Body of pancreas (tissue), 4 donors: ENCODE results near the gene CACNG5. TPM values are rescaled to one million over a fixed set of nuclear protein-coding genes. Genes with fewer than 3 reads are reported as not detected.
A peak's percentile ranks its signal among the peaks of the same experiment; 100 is the strongest.

Experiments used
- ATAC-seq: fragments of 150-250 bp; one replicate; pipeline ENCODE4 v1.9.1; 2016
- DNase-seq, 4 donors: peaks; one replicate each; pipeline ENCODE4 v3.0.0-alpha.2; 2019
- H3K27ac ChIP-seq, 4 donors: fragments of 200-600 bp; sonication (generic); 1 replicate in 3 of 4; 2 replicates in 1 of 4; pipeline versions ENCODE4 v1.5.1 to v1.6.1; 2016 to 2019; ENCODE audit warnings: mild to moderate bottlenecking in 1 of 4, mixed read lengths in 1 of 4, moderate library complexity in 1 of 4
- H3K27me3 ChIP-seq, 2 donors: fragments of 200-600 bp; sonication (generic); one replicate each; pipeline ENCODE4 v1.6.0; 2016; ENCODE audit warnings: mild to moderate bottlenecking in 1 of 2
- H3K36me3 ChIP-seq, 2 donors: fragments of 200-600 bp; sonication (generic); replicated peaks in 1 of 2; 2 replicates each; pipeline ENCODE4 v1.5.1; 2016; ENCODE audit warnings: low read depth in 2 of 2; ENCODE audit not compliant: insufficient read depth in 1 of 2
- H3K4me1 ChIP-seq: fragments of 200-600 bp; sonication (generic); one replicate; pipeline ENCODE4 v1.6.0; 2016
- H3K4me3 ChIP-seq, 2 donors: fragments of 200-600 bp; sonication (generic); 1 replicate in 1 of 2; 2 replicates in 1 of 2; pipeline ENCODE4 v1.5.1; 2016 to 2019
- H3K9me3 ChIP-seq, 3 donors: fragments of 200-600 bp; sonication (generic); 1 replicate in 2 of 3; 2 replicates in 1 of 3; pipeline ENCODE4 v1.5.1; 2016
- CTCF ChIP-seq, 7 experiments: fragments of 450-650 bp in 4 of 7; fragments of 200-600 bp in 3 of 7; sonication (generic) in 3 of 7; IDR thresholded peaks; one replicate each; pipeline ENCODE4 v1.5.1; 2016 to 2019; ENCODE audit warnings: antibody characterized with exemption in 7 of 7
- POLR2A ChIP-seq, 3 donors: fragments of 450-650 bp; IDR thresholded peaks; one replicate each; pipeline ENCODE4 v1.6.1; 2016; ENCODE audit warnings: antibody characterized with exemption in 3 of 3, mild to moderate bottlenecking in 2 of 3
- WGBS, 2 donors: methylation state at CpG; one replicate each; pipeline ENCODE4 v1.1.5; 2017; 5-methylcytosine and 5-hydroxymethylcytosine counted together
- intact Hi-C: fragments of 100-400 bp; cut with DNase I; formaldehyde crosslinking; loops from one replicate; pipeline ENCODE4 v1.15.1; 2023
- total RNA-seq, 2 donors: library from RNA; depleted of rRNA; stranded (reverse); fragments of >200 nt; gene quantifications; one replicate each; pipeline ENCODE4 v1.1.0, GENCODE V29; 2016

Gene CACNG5
- total RNA-seq, 2 donors from 2014 or later: 0.52 TPM; not detected in 1

DNA sequence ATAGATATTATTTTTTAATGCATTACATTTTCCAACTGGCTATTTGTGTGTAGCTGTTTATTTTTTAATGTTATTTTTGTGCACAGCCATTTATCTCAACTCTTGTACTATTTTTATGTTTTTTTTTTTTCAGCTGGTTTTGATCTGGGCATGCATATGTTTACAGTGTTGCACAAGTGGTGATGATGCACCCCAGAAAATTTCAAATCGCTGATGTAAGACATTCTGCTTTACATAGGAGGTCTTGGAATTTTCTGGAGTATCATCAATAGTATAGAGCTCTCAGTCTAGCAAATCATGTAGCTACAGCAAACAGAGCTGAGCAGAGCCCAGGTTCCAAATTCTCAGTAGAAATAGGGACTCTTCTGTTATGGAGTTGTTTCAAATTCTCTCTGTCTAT is 30.2 kb downstream of the CACNG5 start:
- intact Hi-C loops: no loop called here
- no peak for TF ChIP-seq CTCF (IDR thresholded peaks at IDR 0.05)
- no peak for TF ChIP-seq POLR2A (IDR thresholded peaks at IDR 0.05)
- 67 to 85% methylated on average over 1 of the region's 1 CpG for whole genome bisulfite sequencing, 2 donors

GRCh38 chr17:66873962-66874361 is 39.0 kb downstream of the CACNG5 start:
- Histone ChIP-seq H3K27me3 (no peaks in the 10 kb centered on the region), H3K4me3 (no peak overlapping the region), H3K36me3 (no peaks in the 10 kb centered on the region), H3K4me1 (no peaks in the 10 kb centered on the region), H3K9me3 (no peaks in the 10 kb centered on the region), H3K27ac (no peak overlapping the region)
- 75 to 83% methylated on average over 2 of the region's 2 CpGs for WGBS, 2 donors
- DNase-seq (no peak), ATAC-seq (no peak)
- TF ChIP-seq POLR2A (IDR thresholded peaks at IDR 0.05) (no peak), CTCF (IDR thresholded peaks at IDR 0.05) (no peak)
- intact Hi-C loops: no loop called here

More for the DNA sequence above, 30.2 kb downstream of the CACNG5 start:
- H3K4me1 ChIP-seq: no peaks in the 10 kb centered on the region
- ATAC-seq (no peak), DNase-seq (no peak)
- H3K9me3 ChIP-seq: peaks cover 0 to 8% (median 0%) of the 10 kb centered on the region in 3 donors
- no peaks in the 10 kb centered on the region for H3K27me3 ChIP-seq
- no peak overlapping the region for H3K4me3 ChIP-seq
- H3K27ac ChIP-seq: no peak overlapping the region
- H3K36me3 ChIP-seq: no peaks in the 10 kb centered on the region

- TF ChIP-seq CTCF (IDR thresholded peaks at IDR 0.05) (no peak), POLR2A (IDR thresholded peaks at IDR 0.05) (no peak)
- Histone ChIP-seq H3K4me1 (no peaks in the 10 kb centered on the region), H3K36me3 (no peaks in the 10 kb centered on the region), H3K4me3 (no peak overlapping the region), H3K27me3 (no peaks in the 10 kb centered on the region), H3K9me3 (no peaks in the 10 kb centered on the region), H3K27ac (no peak overlapping the region)
- intact Hi-C loops: no loop called here
- DNase-seq (no peak), ATAC-seq (no peak)
- 93 to 96% methylated on average over 12 to 16 of the region's 16 CpGs for WGBS, 2 donors
Measured at GRCh38 chr17:66884931-66885330, 50.0 kb downstream of the CACNG5 start.

- H3K36me3 ChIP-seq: no peaks in the 10 kb centered on the region
- no peak for TF ChIP-seq POLR2A (IDR thresholded peaks at IDR 0.05)
- no peak for TF ChIP-seq CTCF (IDR thresholded peaks at IDR 0.05)
- H3K27ac ChIP-seq: no peak overlapping the region
- no peaks in the 10 kb centered on the region for H3K4me1 ChIP-seq
- intact Hi-C loops: no loop called here
- ATAC-seq (no peak), DNase-seq (peak in 2 of 4 donors; percentile 36 to 45)
- H3K9me3 ChIP-seq: no peaks in the 10 kb centered on the region
- 30 to 35% methylated on average over 3 to 4 of the region's 4 CpGs for WGBS, 2 donors
- H3K27me3 ChIP-seq: no peaks in the 10 kb centered on the region
- H3K4me3 ChIP-seq: no peak overlapping the region
Measured at GRCh38 chr17:66885417-66885816, 50.5 kb downstream of the CACNG5 start.

DNA sequence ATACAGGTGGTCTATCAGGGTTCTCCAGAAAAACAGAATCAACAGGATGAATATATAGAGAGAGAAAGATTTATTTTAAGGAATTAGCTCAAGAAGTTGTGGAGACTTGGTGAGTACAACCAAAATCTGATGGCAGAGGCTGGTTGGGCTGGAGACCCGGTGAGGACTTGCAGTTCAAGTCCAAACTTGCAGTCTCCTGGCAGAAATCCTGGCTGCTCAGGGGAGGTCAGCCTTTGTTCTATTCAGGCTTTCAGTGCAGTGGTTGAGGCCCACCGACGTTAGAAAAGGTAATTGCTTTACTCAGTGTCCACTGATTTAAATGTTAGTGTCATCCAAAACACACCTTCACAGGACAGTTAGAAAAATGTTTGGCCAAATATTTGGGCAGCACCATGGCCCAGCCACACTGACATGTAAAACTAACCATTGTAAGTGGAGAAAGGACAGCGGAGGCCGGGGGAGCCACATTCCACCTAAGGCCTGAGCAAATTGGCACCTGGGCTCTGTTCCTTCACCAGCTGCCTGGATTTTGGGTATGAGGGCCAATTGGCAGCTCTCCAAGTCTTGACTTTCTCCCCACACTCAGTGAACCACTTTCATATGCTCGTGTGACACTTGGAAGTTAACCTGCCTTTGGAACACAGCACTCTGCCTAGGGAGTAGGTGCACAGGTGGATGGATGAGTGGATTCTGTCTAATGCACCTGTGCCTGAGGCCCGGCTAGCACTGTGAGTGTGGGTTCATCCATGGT is 54.7 kb downstream of the CACNG5 start:
- intact Hi-C loops: no loop called here
- Histone ChIP-seq H3K9me3 (no peaks in the 10 kb centered on the region), H3K27ac (no peak overlapping the region), H3K36me3 (no peaks in the 10 kb centered on the region), H3K4me1 (no peaks in the 10 kb centered on the region), H3K4me3 (no peak overlapping the region), H3K27me3 (no peaks in the 10 kb centered on the region)
- no peak for DNase-seq
- no peak for ATAC-seq
- WGBS, 2 donors: 83 to 88% methylated on average over 7 of the region's 7 CpGs
- no peak for TF ChIP-seq CTCF (IDR thresholded peaks at IDR 0.05)
- no peak for TF ChIP-seq POLR2A (IDR thresholded peaks at IDR 0.05)
